GM18505 (cell line): ENCODE measurements around the gene TIE1.

Experiments used
- ATAC-seq: cut with Tn5 transposase; IDR thresholded peaks from one replicate; pipeline ENCODE4 v1.9.1; 2021; ENCODE audit not compliant: unreplicated experiment
- POLR2A ChIP-seq: IDR thresholded peaks from 4 replicates; pipeline ENCODE4 v1.6.1; 2011; ENCODE audit warnings: borderline replicate concordance; ENCODE audit not compliant: insufficient read depth, insufficient read length; ENCODE audit errors: extremely low read depth

The TIE1 gene

GRCh38 chr1:43315963-43316737, 15.4 kb downstream of the TIE1 start:
- TF ChIP-seq POLR2A = no peak
- no peak for ATAC-seq

GRCh38 chr1:43316738-43317520, 16.1 kb downstream of the TIE1 start:
- no peak for TF ChIP-seq POLR2A
- no peak for ATAC-seq

- ATAC-seq = no peak
- no peak for TF ChIP-seq POLR2A
Observed at GRCh38 chr1:43317817-43318471, 17.2 kb downstream of the TIE1 start.

GRCh38 chr1:43318831-43319230, 18.0 kb downstream of the TIE1 start:
- TF ChIP-seq POLR2A = no peak
- ATAC-seq = no peak

- TF ChIP-seq POLR2A = no peak
- no peak for ATAC-seq
Observed at GRCh38 chr1:43319288-43319687, 18.5 kb downstream of the TIE1 start.

- TF ChIP-seq POLR2A = no peak
- ATAC-seq = no peak
Observed at GRCh38 chr1:43319766-43320165, 19.0 kb downstream of the TIE1 start.

- no peak for ATAC-seq
- no peak for TF ChIP-seq POLR2A
Observed at GRCh38 chr1:43321331-43321891, 20.6 kb downstream of the TIE1 start.

- TF ChIP-seq POLR2A = no peak
- ATAC-seq = no peak
Observed at GRCh38 chr1:43322506-43322905, 21.7 kb downstream of the TIE1 start.

GRCh38 chr1:43324810-43325209, 24.0 kb downstream of the TIE1 start:
- no peak for ATAC-seq
- TF ChIP-seq POLR2A = no peak

- TF ChIP-seq POLR2A = no peak
- ATAC-seq = no peak
Observed at GRCh38 chr1:43325381-43325780, 24.6 kb downstream of the TIE1 start.

GRCh38 chr1:43327549-43328292, 26.9 kb downstream of the TIE1 start:
- TF ChIP-seq POLR2A = no peak

GRCh38 chr1:43329995-43330751, 29.4 kb downstream of the TIE1 start:
- TF ChIP-seq POLR2A = no peak
- no peak for ATAC-seq

More at GRCh38 chr1:43327549-43328292, 26.9 kb downstream of the TIE1 start:
- no peak for ATAC-seq
